Heart right ventricle (tissue), 16 donors: Measurements from ENCODE around the gene DBH. TPM values are rescaled to one million over a fixed set of nuclear protein-coding genes. Genes with fewer than 3 reads are reported as not detected.
A peak's percentile ranks its signal among the peaks of the same experiment; 100 is the strongest.

Experiments used
- ATAC-seq, 8 donors: fragments of 200-7000 bp; cut with Tn5 transposase; one replicate each; pipeline ENCODE4 v1.9.1; 2020; ENCODE audit warnings: mild to moderate bottlenecking in 8 of 8, moderate library complexity in 8 of 8, moderate number of reproducible peaks in 1 of 8
- DNase-seq, 2 donors: peaks; one replicate each; pipeline ENCODE4 v3.0.0-alpha.2; 2020
- H3K27ac ChIP-seq, 10 donors: fragments of 200-600 bp; sonication (generic) in 2 of 10; one replicate each; pipeline versions ENCODE4 v1.5.0 to v1.8.0; 2020 to 2022; ENCODE audit warnings: mild to moderate bottlenecking in 3 of 10
- H3K27me3 ChIP-seq, 7 donors: fragments of 200-600 bp; one replicate each; pipeline ENCODE4 v1.8.0; 2021 to 2022; ENCODE audit warnings: mild to moderate bottlenecking in 2 of 7
- H3K36me3 ChIP-seq, 9 donors: fragments of 200-600 bp; sonication (generic) in 1 of 9; one replicate each; pipeline versions ENCODE4 v1.5.0 to v1.8.0; 2020 to 2022; ENCODE audit warnings: mild to moderate bottlenecking in 2 of 9
- H3K4me1 ChIP-seq, 9 donors: fragments of 200-600 bp; sonication (generic) in 1 of 9; one replicate each; pipeline versions ENCODE4 v1.5.0 to v1.8.0; 2020 to 2022; ENCODE audit warnings: mild to moderate bottlenecking in 4 of 9
- H3K4me3 ChIP-seq, 10 donors: fragments of 200-600 bp; sonication (generic) in 2 of 10; one replicate each; pipeline versions ENCODE4 v1.5.0 to v1.8.0; 2020 to 2022; ENCODE audit warnings: mild to moderate bottlenecking in 7 of 10, moderate library complexity in 2 of 10
- H3K9me3 ChIP-seq, 11 donors: fragments of 200-600 bp in 10 of 11; sonication (generic) in 2 of 11; one replicate each; pipeline versions ENCODE4 v1.5.0 to v1.8.0; 2013 to 2022; ENCODE audit warnings: mild to moderate bottlenecking in 2 of 11, control low read depth in 1 of 11, moderate library complexity in 1 of 11
- WGBS, 2 donors: extraction: QIAGEN DNeasy Blood & Tissue Kit; methylation state at CpG; one replicate each; pipeline ENCODE4 v1.1.7; 2013; ENCODE audit warnings: inconsistent platforms in 1 of 2; 5-methylcytosine and 5-hydroxymethylcytosine counted together
- intact Hi-C, 10 donors: fragments of 100-400 bp; cut with DNase I; formaldehyde crosslinking; loops; one replicate each; pipeline versions ENCODE4 v1.11.1 to v1.14.2; 2022
- polyA plus RNA-seq, 2 donors: library from polyadenylated mRNA; stranded (reverse); fragments of 200-250 nt; gene quantifications; one replicate each; pipeline ENCODE4 v1.2.3, GENCODE V29; 2013
- total RNA-seq, 10 donors: library from RNA; stranded (reverse); fragmentation: NEBNext Ultra II Directional in 3 of 10; extraction: Animal tissue kit (Norgen Biotek cat#: 25700) in 3 of 10; gene quantifications; one replicate each; pipeline versions ENCODE4 v1.2.1 to v1.2.4, GENCODE V29; 2021 to 2023
- TF ChIP-seq, protein P1 (sequence below), 9 donors: fragments of 200-600 bp; sonication (generic) in 2 of 9; IDR thresholded peaks; one replicate each; pipeline versions ENCODE4 v1.5.0 to v1.8.0; 2021 to 2022; ENCODE audit warnings: antibody characterized with exemption in 9 of 9, mild to moderate bottlenecking in 5 of 9, moderate library complexity in 1 of 9
- donor health status: Arrhythmogenic right ventricular cardiomyopathy.
- donor health status: ischemic (EF 13 %, LVEDD 7.1; RV severe dilation, severe dysfunction).
- donor health status: healthy with polysubstance abuse.
- donor health status: DM: no; HTN: yes; CAD: no.
- donor health status: DM: no; HTN: no; CAD: no.
- donor health status: ischemic (EF 25% LVEDD 6.9; RV normal size, moderate dysfunction).
- donor health status: ischemic (EF 25% LVEDD 5.7; RV mildly dilated, moderate dysfunction).
- donor health status: healthy.
- donor health status: DM: yes; HTN: yes; CAD: no.
- donor health status: Ischemic cardiomyopathy.
- donor health status: ischemic (EF 35%, LVEDD 5.7; RV mildly dilated, moderate dysfunction).
- donor health status: nonischemic (EF 11% LVEDD 7.7; RV severe dilation, severe dysfunction).
- donor health status: DM: yes; HTN: yes; CAD: no.
- donor health status: PGD.
- donor health status: ischemic (EF 29% LVEDD 5.4; RV normal size, mild dysfunction).
- donor health status: nonischemic (EF 23%, LVEDD 6.1; RV moderate dilation, normal function).

Gene DBH
- total and polyA plus RNA-seq, 12 donors, result 0.01 to 0.09 TPM; not detected in 10

DNA sequence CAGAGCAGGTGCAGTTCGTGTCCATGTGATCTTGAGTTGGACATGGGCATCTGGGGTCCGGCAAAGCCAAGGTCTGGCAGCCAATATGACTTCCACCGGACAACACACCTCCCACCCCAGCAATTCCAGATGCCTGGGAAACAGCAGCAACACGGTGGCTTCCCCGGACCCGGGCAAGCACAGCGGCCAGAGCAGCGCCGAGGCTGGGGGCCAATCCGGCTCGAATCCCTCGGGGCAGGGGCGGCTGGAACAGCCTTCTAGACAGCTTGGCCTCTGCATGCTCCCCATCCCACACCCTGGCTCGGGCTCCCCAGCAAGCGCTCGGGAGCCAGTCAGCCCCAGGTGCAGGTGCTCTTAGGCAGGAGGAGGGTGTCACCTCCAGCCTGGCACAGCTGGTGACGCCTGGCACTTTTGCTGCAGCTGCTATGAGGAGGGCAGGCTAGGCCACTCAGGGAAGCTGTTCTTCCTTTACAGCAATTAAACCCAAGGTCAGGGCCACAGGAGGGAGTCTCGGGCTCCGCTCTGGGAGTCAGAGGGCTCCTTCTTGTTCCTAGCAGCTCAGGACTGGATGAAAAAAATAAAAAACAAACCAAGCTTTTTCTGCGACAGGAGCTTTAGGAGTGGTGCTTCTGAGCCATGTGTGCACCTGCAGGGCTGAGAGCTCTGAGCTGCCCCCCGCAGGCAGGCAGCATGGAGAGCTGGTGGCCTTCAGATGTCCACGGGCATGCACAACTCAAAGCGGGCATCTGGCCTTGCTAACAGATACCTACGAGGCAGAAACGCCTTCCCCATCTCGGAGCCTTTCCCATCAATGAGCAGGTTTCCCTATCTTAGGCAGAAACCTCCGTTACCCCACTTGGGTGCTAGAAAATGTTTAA is 28.2 kb downstream of the DBH start:
- DNase-seq (no peak), ATAC-seq (no peak)
- H3K27ac ChIP-seq, result no peak overlapping the region
- no peaks in the 10 kb centered on the region for H3K9me3 ChIP-seq
- 81 to 87% methylated on average over 27 of the region's 27 CpGs for WGBS, 2 donors
- peaks cover 0 to 22% (median under 1%) of the 10 kb centered on the region in 9 donors for H3K4me1 ChIP-seq
- peaks cover 0 to 41% (median 10%) of the 10 kb centered on the region in 7 donors for H3K27me3 ChIP-seq
- no peaks in the 10 kb centered on the region for H3K36me3 ChIP-seq
- TF ChIP-seq, protein P1, sequence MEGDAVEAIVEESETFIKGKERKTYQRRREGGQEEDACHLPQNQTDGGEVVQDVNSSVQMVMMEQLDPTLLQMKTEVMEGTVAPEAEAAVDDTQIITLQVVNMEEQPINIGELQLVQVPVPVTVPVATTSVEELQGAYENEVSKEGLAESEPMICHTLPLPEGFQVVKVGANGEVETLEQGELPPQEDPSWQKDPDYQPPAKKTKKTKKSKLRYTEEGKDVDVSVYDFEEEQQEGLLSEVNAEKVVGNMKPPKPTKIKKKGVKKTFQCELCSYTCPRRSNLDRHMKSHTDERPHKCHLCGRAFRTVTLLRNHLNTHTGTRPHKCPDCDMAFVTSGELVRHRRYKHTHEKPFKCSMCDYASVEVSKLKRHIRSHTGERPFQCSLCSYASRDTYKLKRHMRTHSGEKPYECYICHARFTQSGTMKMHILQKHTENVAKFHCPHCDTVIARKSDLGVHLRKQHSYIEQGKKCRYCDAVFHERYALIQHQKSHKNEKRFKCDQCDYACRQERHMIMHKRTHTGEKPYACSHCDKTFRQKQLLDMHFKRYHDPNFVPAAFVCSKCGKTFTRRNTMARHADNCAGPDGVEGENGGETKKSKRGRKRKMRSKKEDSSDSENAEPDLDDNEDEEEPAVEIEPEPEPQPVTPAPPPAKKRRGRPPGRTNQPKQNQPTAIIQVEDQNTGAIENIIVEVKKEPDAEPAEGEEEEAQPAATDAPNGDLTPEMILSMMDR (IDR thresholded peaks at IDR 0.05), result peak in 1 of 9 donors; percentile 10
- intact Hi-C loops, result no loop called here
- no peak overlapping the region for H3K4me3 ChIP-seq

DNA sequence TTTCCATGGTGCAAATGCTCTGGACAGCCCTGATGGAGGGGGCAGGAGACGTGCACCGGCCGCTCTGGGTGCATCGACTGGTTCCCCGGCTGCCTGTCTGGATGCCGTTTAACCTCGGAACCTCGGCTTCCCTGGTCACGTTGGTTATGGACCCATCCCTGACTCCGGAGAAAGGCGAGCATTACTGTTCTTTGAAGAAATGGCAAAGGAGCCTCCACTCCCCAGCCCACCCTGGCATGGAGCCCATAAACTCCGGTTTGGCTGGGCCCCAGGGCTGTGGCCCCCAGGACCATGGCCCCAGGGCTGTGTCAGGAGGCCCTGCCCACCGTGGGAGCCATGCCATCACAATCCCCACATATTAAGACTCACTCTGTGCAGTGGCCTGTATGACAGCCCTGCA is 28.9 kb downstream of the DBH start:
- DNase-seq (no peak), ATAC-seq (no peak)
- Histone ChIP-seq H3K36me3 (no peaks in the 10 kb centered on the region), H3K27me3 (peaks cover 0 to 37% (median 4%) of the 10 kb centered on the region in 7 donors), H3K9me3 (no peaks in the 10 kb centered on the region), H3K27ac (no peak overlapping the region), H3K4me1 (peaks cover 0 to 21% (median 0%) of the 10 kb centered on the region in 9 donors), H3K4me3 (no peak overlapping the region)
- 92 to 93% methylated on average over 13 of the region's 13 CpGs for WGBS, 2 donors
- TF ChIP-seq, protein P1 (IDR thresholded peaks at IDR 0.05), result no peak
- intact Hi-C loops, result no loop called here

DNA sequence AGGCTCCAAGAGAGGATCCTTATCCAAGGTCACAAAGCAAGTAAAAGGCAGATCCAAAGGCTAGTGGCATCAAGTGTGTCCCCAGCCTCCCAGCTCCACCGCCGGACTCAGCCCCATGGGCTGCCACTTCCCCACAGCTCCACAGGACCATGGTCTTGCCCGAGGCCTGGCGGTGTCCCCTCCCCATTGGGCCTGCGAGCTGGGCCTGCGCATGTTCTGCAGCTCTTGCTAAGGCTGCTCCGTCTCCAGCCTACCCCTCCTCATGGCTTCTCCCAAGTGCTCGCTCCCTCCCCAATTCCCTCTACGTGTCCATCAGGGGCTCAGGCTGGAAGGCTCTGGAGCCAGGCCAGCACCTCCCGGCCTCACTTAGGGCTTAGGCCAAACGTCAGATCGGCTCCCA is 29.4 kb downstream of the DBH start:
- DNase-seq, result no peak
- Histone ChIP-seq H3K4me3 (no peak overlapping the region), H3K9me3 (no peaks in the 10 kb centered on the region), H3K27ac (no peak overlapping the region), H3K4me1 (peaks cover 0 to 21% (median 0%) of the 10 kb centered on the region in 9 donors), H3K27me3 (peaks cover 0 to 36% (median 0%) of the 10 kb centered on the region in 7 donors), H3K36me3 (no peaks in the 10 kb centered on the region)
- 71 to 82% methylated on average over 12 of the region's 12 CpGs for WGBS, 2 donors
- no peak for ATAC-seq
- intact Hi-C loops, result no loop called here
- TF ChIP-seq, protein P1 (IDR thresholded peaks at IDR 0.05), result no peak

DNA sequence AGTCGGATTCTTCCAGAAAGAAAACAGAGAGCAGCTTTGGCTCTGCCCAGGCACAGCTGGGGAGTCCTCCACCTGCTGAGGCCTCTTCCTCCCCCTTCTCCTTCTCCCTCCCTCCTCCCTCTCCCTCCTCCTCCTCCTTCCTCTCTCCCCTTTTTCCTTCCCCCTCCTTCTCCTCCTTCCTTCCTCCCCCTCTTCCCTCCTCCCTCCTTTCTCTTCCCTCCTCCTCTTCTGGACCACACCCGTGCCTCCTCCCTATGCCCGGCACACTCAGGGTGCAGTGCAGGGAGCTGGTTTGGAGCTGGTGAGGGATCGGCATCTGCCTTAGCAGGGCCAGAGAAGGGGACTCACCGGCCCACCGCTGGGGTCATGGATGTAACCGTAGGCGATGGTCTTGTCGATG is 30.2 kb downstream of the DBH start:
- TF ChIP-seq, protein P1 (IDR thresholded peaks at IDR 0.05), result no peak
- H3K36me3 ChIP-seq, result no peaks in the 10 kb centered on the region
- intact Hi-C loops, result no loop called here
- ATAC-seq (peak in 1 of 8 donors; percentile 7), DNase-seq (no peak)
- no peak overlapping the region for H3K27ac ChIP-seq
- 74 to 80% methylated on average over 9 of the region's 9 CpGs for WGBS, 2 donors
- peaks cover 0 to 36% (median 0%) of the 10 kb centered on the region in 7 donors for H3K27me3 ChIP-seq
- H3K4me1 ChIP-seq, result peaks cover 0 to 21% (median 0%) of the 10 kb centered on the region in 9 donors
- no peaks in the 10 kb centered on the region for H3K9me3 ChIP-seq
- H3K4me3 ChIP-seq, result no peak overlapping the region
